Measurements from ENCODE around the gene NFKBIB. TPM values are rescaled to one million over a fixed set of nuclear protein-coding genes. Genes with fewer than 3 reads are reported as not detected.
A peak's percentile ranks its signal among the peaks of the same experiment; 100 is the strongest.

Gene NFKBIB
- 18.0 and 18.8 TPM in 2 replicates for total RNA-seq
- long read RNA-seq, partial matches to known transcripts, result 0 of 1 reads
- long read RNA-seq, other reads (novel, unspliced or antisense), result 0 of 1 reads

- Mint-ChIP-seq H3K4me1 (ENCODE audit: low read depth) (peaks cover 20% of the 10 kb centered on the region), H3K9me3 (ENCODE audit: low read depth) (no peaks in the 10 kb centered on the region), H3K27me3 (peaks cover 3% of the 10 kb centered on the region), H3K4me3 (ENCODE audit: low read depth) (peak within 1 kb of the TSS; percentile 98), H3K27ac (peak within 1 kb of the TSS; percentile 99), H3K36me3 (ENCODE audit: insufficient read depth) (peaks cover 4% of the 10 kb centered on the region)
- DNase-seq (ENCODE audit: low spot score, unreplicated experiment), result peak; percentile 96
- no peak for TF ChIP-seq CTCF (IDR thresholded peaks at IDR 0.05; ENCODE audit: unreplicated experiment)
These were observed at the start of gene NFKBIB, which contains the start of gene SIRT2 for GRCh38 chr19:38899447-38900201. Gene NFKBIB, plus strand, starts transcription at chr19:38899969. Its CDS starts 64 bp downstream, at chr19:38900033. Gene SIRT2, minus strand, starts transcription at chr19:38899618. Its CDS starts 97 bp downstream, at chr19:38899521.

GRCh38 chr19:38850436-38850975, 49.3 kb upstream of the NFKBIB start:
- peak; percentile 96 for DNase-seq (ENCODE audit: low spot score, unreplicated experiment)
- Mint-ChIP-seq H3K27ac (peak overlapping the region; percentile 99), H3K9me3 (ENCODE audit: low read depth) (no peaks in the 10 kb centered on the region), H3K36me3 (ENCODE audit: insufficient read depth) (peaks cover 12% of the 10 kb centered on the region), H3K27me3 (no peaks in the 10 kb centered on the region), H3K4me1 (ENCODE audit: low read depth) (peaks cover 29% of the 10 kb centered on the region), H3K4me3 (ENCODE audit: low read depth) (peak overlapping the region; percentile 92)
- TF ChIP-seq CTCF (IDR thresholded peaks at IDR 0.05; ENCODE audit: unreplicated experiment), result no peak

- H3K27ac Mint-ChIP-seq, result peak overlapping the region; percentile 99
- H3K4me1 Mint-ChIP-seq (ENCODE audit: low read depth), result peaks cover 29% of the 10 kb centered on the region
- no peaks in the 10 kb centered on the region for H3K27me3 Mint-ChIP-seq
- no peak for TF ChIP-seq CTCF (IDR thresholded peaks at IDR 0.05; ENCODE audit: unreplicated experiment)
- H3K9me3 Mint-ChIP-seq (ENCODE audit: low read depth), result no peaks in the 10 kb centered on the region
- H3K4me3 Mint-ChIP-seq (ENCODE audit: low read depth), result peak overlapping the region; percentile 92
- H3K36me3 Mint-ChIP-seq (ENCODE audit: insufficient read depth), result peaks cover 8% of the 10 kb centered on the region
- DNase-seq (ENCODE audit: low spot score, unreplicated experiment), result peak; percentile 19
These were observed 48.7 kb upstream of the NFKBIB start for GRCh38 chr19:38850976-38851621.

GRCh38 chr19:38851622-38852230, 48.0 kb upstream of the NFKBIB start:
- peaks cover 29% of the 10 kb centered on the region for H3K4me1 Mint-ChIP-seq (ENCODE audit: low read depth)
- peak overlapping the region; percentile 99 for H3K27ac Mint-ChIP-seq
- TF ChIP-seq CTCF (IDR thresholded peaks at IDR 0.05; ENCODE audit: unreplicated experiment), result no peak
- peaks cover 10% of the 10 kb centered on the region for H3K36me3 Mint-ChIP-seq (ENCODE audit: insufficient read depth)
- H3K27me3 Mint-ChIP-seq, result no peaks in the 10 kb centered on the region
- DNase-seq (ENCODE audit: low spot score, unreplicated experiment), result peak; percentile 87
- H3K9me3 Mint-ChIP-seq (ENCODE audit: low read depth), result peaks cover 2% of the 10 kb centered on the region
- peak overlapping the region; percentile 92 for H3K4me3 Mint-ChIP-seq (ENCODE audit: low read depth)
